ENCODE measurements around the gene SEZ6L.

SEZ6L gene

DNA sequence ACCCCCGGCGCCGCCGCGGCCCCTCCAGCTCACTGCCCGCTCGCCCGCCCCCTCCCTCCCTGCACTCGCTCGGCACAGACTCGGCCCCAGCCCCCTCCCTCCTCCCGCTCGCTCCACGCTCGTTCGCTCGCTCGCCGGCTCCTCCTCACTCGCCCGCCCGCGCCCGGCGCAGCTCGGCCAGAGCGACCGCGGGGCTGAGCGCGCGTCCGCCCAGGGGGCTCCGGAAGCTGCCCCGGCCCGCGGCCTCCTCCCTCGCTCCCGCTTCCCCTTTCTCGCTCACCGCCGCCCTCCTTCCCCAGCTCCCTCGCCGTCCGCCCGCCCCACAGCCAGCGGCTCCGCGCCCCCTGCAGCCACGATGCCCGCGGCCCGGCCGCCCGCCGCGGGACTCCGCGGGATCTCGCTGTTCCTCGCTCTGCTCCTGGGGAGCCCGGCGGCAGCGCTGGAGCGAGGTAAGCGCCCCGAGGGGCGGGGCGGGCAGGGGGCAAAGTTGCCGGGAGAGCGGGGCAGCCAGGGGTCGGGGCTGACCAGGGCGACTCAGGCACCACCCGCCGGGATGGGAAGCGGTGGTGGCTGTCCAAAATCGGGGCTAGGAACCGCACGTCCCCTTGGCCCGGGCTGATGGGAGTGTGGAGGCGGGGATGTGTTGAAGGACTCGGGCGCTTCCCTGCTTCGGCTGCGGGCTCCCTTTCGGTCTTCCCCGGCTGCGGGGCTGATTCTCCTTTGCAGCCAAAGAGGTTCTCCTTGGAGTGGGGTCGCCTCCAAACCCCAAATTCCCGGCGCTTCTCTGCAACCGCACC lies at the start of gene SEZ6L:
TSS of gene SEZ6L (plus strand) at position 148 of the 797 bp plus-strand sequence. CDS start at position 356, 208 bp downstream.
- no peak within 1 kb of the TSS for H3K4me3 ChIP-seq (ENCODE audit: low read depth, low read length)
- no peak for DNase-seq (ENCODE audit: low read depth)
- TF ChIP-seq, protein P1, sequence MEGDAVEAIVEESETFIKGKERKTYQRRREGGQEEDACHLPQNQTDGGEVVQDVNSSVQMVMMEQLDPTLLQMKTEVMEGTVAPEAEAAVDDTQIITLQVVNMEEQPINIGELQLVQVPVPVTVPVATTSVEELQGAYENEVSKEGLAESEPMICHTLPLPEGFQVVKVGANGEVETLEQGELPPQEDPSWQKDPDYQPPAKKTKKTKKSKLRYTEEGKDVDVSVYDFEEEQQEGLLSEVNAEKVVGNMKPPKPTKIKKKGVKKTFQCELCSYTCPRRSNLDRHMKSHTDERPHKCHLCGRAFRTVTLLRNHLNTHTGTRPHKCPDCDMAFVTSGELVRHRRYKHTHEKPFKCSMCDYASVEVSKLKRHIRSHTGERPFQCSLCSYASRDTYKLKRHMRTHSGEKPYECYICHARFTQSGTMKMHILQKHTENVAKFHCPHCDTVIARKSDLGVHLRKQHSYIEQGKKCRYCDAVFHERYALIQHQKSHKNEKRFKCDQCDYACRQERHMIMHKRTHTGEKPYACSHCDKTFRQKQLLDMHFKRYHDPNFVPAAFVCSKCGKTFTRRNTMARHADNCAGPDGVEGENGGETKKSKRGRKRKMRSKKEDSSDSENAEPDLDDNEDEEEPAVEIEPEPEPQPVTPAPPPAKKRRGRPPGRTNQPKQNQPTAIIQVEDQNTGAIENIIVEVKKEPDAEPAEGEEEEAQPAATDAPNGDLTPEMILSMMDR (IDR thresholded peaks at IDR 0.05; ENCODE audit: control insufficient read depth, extremely low read depth, insufficient read depth) = no peak

DNA sequence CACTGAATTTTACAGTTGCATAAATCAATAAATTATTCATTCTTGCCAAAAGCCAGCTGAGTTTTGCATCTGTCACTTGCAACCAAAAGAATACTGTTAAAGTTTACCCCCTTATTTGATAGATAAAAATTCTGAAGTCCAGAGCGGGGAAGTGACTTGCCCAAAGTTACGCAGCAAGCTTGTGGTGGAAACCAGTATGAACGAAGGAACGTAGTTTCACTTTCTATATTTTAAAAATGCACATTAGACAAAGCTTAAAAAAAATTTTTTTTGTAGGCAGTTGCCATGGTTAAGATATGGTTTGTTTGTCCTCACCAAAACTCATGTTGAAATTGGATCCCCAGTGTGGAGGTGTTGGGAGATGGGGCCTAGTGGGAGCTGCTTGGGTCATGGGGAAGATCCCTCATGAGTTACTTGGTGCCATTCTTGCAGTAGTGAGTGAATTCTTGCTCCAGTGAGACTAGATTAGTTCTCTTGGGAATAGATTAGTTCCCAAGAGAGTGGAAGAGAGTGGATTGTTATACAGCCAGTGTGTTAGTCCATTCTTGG lies 46.3 kb upstream of the SEZ6L start:
- no peak for DNase-seq (ENCODE audit: low read depth)
- H3K4me3 ChIP-seq (ENCODE audit: low read depth, low read length) = no peak overlapping the region
- TF ChIP-seq, protein P1 (IDR thresholded peaks at IDR 0.05; ENCODE audit: control insufficient read depth, extremely low read depth, insufficient read depth) = no peak

DNA sequence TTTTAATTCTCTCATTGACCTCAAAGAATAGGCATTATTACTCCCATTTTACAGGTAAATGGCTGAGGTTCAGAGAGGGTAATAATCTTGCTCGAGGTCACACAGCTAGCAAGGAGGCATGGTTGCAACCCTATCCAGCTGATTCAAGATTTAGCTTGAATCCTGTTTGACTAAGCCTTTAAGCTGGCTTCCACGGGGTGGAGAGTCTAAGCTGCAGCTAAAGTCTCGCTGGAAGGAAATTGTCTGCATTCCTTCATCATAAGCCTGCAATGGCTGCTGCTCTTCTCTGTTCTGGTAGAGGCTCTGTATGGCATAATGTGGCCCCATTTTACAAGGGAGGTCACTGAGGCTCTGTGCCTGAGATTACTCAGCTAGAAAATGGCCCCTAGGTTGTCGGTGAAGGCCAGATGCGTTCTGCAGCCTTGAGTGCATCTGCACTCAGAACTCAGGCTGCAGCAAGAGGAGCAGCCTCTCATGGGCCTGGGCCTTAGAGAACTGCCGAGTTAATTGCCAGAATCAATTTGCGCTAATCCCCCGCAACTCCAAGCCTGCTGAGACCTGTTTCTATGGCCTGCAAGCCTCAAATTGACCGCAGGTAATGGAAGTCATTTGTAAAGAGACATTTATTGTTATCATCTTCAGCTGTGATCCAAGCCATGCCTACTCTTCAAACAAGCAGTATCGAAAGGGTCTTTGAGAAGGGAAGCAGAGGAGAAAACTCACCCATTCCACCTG lies 44.1 kb upstream of the SEZ6L start:
- no peak for DNase-seq (ENCODE audit: low read depth)
- no peak overlapping the region for H3K4me3 ChIP-seq (ENCODE audit: low read depth, low read length)
- TF ChIP-seq, protein P1 (IDR thresholded peaks at IDR 0.05; ENCODE audit: control insufficient read depth, extremely low read depth, insufficient read depth) = no peak

DNA sequence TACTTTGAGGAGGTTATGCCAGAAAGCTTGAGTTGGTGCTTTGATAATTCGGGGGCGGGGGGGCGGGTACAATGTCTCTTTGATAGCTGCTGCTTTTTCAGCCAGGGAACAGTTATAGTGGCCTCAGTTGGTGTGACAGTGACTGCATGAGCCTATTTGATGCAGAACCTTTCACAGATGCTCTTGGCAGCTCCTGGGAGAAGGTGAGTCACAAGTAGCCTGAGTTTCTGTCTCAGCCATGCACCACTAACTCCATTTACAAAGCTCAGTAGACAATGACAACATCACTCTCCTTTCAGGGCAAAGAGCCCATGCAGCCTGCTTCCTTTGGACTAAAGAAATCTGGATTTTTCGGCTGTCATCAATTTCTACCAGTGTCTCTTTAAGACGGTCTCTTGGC lies 42.1 kb upstream of the SEZ6L start:
- DNase-seq (ENCODE audit: low read depth) = no peak
- TF ChIP-seq, protein P1 (IDR thresholded peaks at IDR 0.05; ENCODE audit: control insufficient read depth, extremely low read depth, insufficient read depth) = no peak

DNA sequence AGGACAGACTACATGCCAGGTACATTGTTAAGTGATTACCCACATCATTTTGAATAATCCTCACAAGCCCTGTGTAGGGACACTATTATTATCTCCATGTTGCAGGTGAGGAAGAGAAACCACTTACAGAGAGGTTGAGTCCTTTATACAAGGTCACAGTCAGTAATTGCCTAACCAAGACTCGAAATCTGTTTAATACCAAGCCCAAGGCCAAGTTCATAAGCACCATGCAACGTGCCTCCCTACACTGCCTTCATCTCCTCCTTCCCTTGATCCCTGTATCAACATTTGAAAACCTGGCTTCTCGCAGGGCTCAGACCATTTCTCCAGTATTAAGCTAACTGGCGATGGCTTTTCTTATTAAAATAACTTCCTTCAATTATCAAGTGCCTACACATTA lies 41.7 kb upstream of the SEZ6L start:
- no peak for DNase-seq (ENCODE audit: low read depth)
- H3K4me3 ChIP-seq (ENCODE audit: low read depth, low read length) = no peak overlapping the region
- TF ChIP-seq, protein P1 (IDR thresholded peaks at IDR 0.05; ENCODE audit: control insufficient read depth, extremely low read depth, insufficient read depth) = no peak

More for the DNA sequence above, 42.1 kb upstream of the SEZ6L start:
- no peak overlapping the region for H3K4me3 ChIP-seq (ENCODE audit: low read depth, low read length)

DNA sequence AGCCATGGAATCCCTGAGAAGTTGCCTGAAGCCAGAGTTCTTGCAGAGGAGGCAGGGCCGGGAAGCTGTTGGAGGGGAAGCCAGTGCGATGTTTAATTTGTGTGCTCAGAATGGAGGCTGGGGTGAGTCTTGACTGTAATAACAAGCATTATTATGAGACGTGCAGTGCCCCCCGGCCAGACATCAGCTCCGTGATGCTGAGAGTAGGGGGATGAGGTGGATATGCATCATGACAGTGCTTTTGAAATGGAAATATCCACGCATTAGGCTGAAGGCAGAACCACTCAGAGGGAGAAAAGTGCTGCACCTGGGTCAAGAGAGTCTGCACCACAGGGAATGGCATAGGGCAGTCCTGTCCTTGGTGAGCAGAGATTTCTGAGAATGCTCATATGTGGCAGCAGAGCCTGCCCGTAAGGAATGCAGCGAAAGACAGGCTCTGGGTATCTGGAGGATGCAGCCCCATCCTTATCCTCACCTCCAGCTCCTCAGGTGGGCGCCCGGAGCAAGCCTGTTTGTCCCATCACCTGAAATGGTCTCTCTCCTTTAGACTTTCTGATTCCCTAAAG lies 37.6 kb upstream of the SEZ6L start:
- DNase-seq (ENCODE audit: low read depth) = no peak
- TF ChIP-seq, protein P1 (IDR thresholded peaks at IDR 0.05; ENCODE audit: control insufficient read depth, extremely low read depth, insufficient read depth) = no peak
- H3K4me3 ChIP-seq (ENCODE audit: low read depth, low read length) = no peak overlapping the region
